ENCODE measurements around the gene ARHGAP24. TPM values are rescaled to one million over a fixed set of nuclear protein-coding genes. Genes with fewer than 3 reads are reported as not detected.

Gene ARHGAP24
- total and polyA plus RNA-seq, 5 donors from 2014 or later: 0.14 to 0.53 (median 0.35) TPM; not detected in 2

- H3K4me3 Mint-ChIP-seq: no peak overlapping the region
- no peaks in the 10 kb centered on the region for H3K4me1 Mint-ChIP-seq
- ATAC-seq (ENCODE audit: low read depth in 2 of 2) (no peak), DNase-seq (no peak)
- Histone ChIP-seq H3K27me3 (ENCODE audit: control insufficient read depth, insufficient read depth, low read length) (no peaks in the 10 kb centered on the region), H3K9me3 (ENCODE audit: control insufficient read depth in 2 of 2, low read length in 2 of 2) (no peaks in the 10 kb centered on the region), H3K4me1 (ENCODE audit: control insufficient read depth, insufficient read depth, low read length, poor library complexity, severe bottlenecking) (no peaks in the 10 kb centered on the region), H3K4me3 (ENCODE audit: low read depth, low read length) (no peak overlapping the region), H3K27ac (ENCODE audit: insufficient read depth, low read length, poor library complexity, severe bottlenecking) (no peak overlapping the region), H3K36me3 (ENCODE audit: control insufficient read depth, insufficient read depth, low read length) (no peaks in the 10 kb centered on the region)
- H3K27ac Mint-ChIP-seq: no peak overlapping the region
- no peaks in the 10 kb centered on the region for H3K27me3 Mint-ChIP-seq
- H3K9me3 Mint-ChIP-seq: peaks cover 4 to 12% (median 7%) of the 10 kb centered on the region in 7 donors
- H3K36me3 Mint-ChIP-seq: no peaks in the 10 kb centered on the region
Measured at GRCh38 chr4:85696661-85697060, 221.7 kb downstream of the ARHGAP24 start.

- Histone ChIP-seq H3K27ac (ENCODE audit: insufficient read depth, low read length, poor library complexity, severe bottlenecking) (no peak overlapping the region), H3K27me3 (ENCODE audit: control insufficient read depth, insufficient read depth, low read length) (no peaks in the 10 kb centered on the region), H3K9me3 (ENCODE audit: control insufficient read depth in 2 of 2, low read length in 2 of 2) (no peaks in the 10 kb centered on the region), H3K4me3 (ENCODE audit: low read depth, low read length) (no peak overlapping the region), H3K36me3 (ENCODE audit: control insufficient read depth, insufficient read depth, low read length) (no peaks in the 10 kb centered on the region), H3K4me1 (ENCODE audit: control insufficient read depth, insufficient read depth, low read length, poor library complexity, severe bottlenecking) (no peaks in the 10 kb centered on the region)
- no peak overlapping the region for H3K27ac Mint-ChIP-seq
- ATAC-seq (ENCODE audit: low read depth in 2 of 2) (no peak), DNase-seq (no peak)
- H3K4me1 Mint-ChIP-seq: no peaks in the 10 kb centered on the region
- H3K27me3 Mint-ChIP-seq: no peaks in the 10 kb centered on the region
- H3K4me3 Mint-ChIP-seq: no peak overlapping the region
- H3K36me3 Mint-ChIP-seq: no peaks in the 10 kb centered on the region
- H3K9me3 Mint-ChIP-seq: peaks cover 4 to 12% (median 7%) of the 10 kb centered on the region in 7 donors
Measured at GRCh38 chr4:85697854-85698253, 222.9 kb downstream of the ARHGAP24 start.

- Histone ChIP-seq H3K27ac (ENCODE audit: insufficient read depth, low read length, poor library complexity, severe bottlenecking) (no peak overlapping the region), H3K4me1 (ENCODE audit: control insufficient read depth, insufficient read depth, low read length, poor library complexity, severe bottlenecking) (no peaks in the 10 kb centered on the region), H3K9me3 (ENCODE audit: control insufficient read depth in 2 of 2, low read length in 2 of 2) (no peaks in the 10 kb centered on the region), H3K36me3 (ENCODE audit: control insufficient read depth, insufficient read depth, low read length) (no peaks in the 10 kb centered on the region), H3K4me3 (ENCODE audit: low read depth, low read length) (no peak overlapping the region), H3K27me3 (ENCODE audit: control insufficient read depth, insufficient read depth, low read length) (no peaks in the 10 kb centered on the region)
- Mint-ChIP-seq H3K4me1 (no peaks in the 10 kb centered on the region), H3K9me3 (peaks cover 0 to 13% (median 6%) of the 10 kb centered on the region in 7 donors), H3K4me3 (no peak overlapping the region), H3K27ac (no peak overlapping the region), H3K36me3 (no peaks in the 10 kb centered on the region), H3K27me3 (no peaks in the 10 kb centered on the region)
- DNase-seq (no peak), ATAC-seq (ENCODE audit: low read depth in 2 of 2) (no peak)
Measured at GRCh38 chr4:85700362-85700761, 225.4 kb downstream of the ARHGAP24 start.

DNA sequence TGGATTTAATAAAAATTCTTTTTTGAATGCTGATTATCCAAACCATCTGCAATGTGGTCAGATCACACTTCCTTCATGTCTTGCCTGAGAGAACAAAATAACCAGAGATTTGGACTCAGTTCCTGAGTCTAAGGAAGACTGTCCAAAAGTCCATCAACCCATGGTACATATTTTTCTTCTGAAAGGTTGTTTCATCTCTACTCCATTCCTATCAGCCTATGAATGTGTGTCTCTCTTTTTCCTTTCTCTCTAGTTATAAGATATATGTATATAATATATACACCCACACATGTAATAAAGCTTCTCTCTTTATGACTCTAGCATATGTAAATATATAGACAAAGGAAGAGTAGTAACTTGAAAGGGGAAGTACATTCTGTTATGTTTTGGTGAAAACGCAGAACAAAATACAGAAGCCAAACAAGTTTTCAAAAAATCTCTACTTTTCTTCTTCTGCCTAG is 226.9 kb downstream of the ARHGAP24 start:
- no peaks in the 10 kb centered on the region for H3K4me1 Mint-ChIP-seq
- no peak overlapping the region for H3K27ac Mint-ChIP-seq
- no peak for DNase-seq
- H3K9me3 ChIP-seq (ENCODE audit: control insufficient read depth in 2 of 2, low read length in 2 of 2): no peaks in the 10 kb centered on the region
- H3K36me3 Mint-ChIP-seq: no peaks in the 10 kb centered on the region
- no peak overlapping the region for H3K27ac ChIP-seq (ENCODE audit: insufficient read depth, low read length, poor library complexity, severe bottlenecking)
- peaks cover 0 to 15% (median 4%) of the 10 kb centered on the region in 7 donors for H3K9me3 Mint-ChIP-seq
- H3K4me3 ChIP-seq (ENCODE audit: low read depth, low read length): no peak overlapping the region
- no peaks in the 10 kb centered on the region for H3K27me3 ChIP-seq (ENCODE audit: control insufficient read depth, insufficient read depth, low read length)
- no peak overlapping the region for H3K4me3 Mint-ChIP-seq
- H3K4me1 ChIP-seq (ENCODE audit: control insufficient read depth, insufficient read depth, low read length, poor library complexity, severe bottlenecking): no peaks in the 10 kb centered on the region
- ATAC-seq (ENCODE audit: low read depth in 2 of 2): peak in 1 of 2 donors; percentile 34
- no peaks in the 10 kb centered on the region for H3K27me3 Mint-ChIP-seq
- no peaks in the 10 kb centered on the region for H3K36me3 ChIP-seq (ENCODE audit: control insufficient read depth, insufficient read depth, low read length)

DNA sequence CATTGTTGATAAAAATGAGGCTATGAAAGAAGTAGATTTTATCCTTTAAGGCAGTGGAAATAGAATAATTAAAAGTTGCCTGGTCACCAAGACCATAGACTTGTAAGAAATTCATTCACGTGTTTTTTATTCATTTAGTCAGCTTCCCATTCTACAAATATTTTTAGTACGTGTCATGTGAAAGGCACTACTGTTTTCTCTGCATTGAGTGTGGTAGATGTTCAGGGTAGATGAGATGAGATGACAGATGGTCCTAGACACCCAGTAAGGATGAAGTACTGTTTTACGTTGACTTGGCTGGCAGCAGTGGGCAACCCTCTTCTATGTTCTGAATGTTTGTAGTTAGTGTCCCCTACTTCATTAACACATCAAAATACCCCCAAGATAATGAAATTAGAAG is 228.1 kb downstream of the ARHGAP24 start:
- no peaks in the 10 kb centered on the region for H3K27me3 Mint-ChIP-seq
- no peak overlapping the region for H3K4me3 Mint-ChIP-seq

GRCh38 chr4:85707611-85708010 is 232.7 kb downstream of the ARHGAP24 start:
- H3K27ac ChIP-seq (ENCODE audit: insufficient read depth, low read length, poor library complexity, severe bottlenecking): no peak overlapping the region
- H3K36me3 ChIP-seq (ENCODE audit: control insufficient read depth, insufficient read depth, low read length): no peaks in the 10 kb centered on the region
- H3K27me3 ChIP-seq (ENCODE audit: control insufficient read depth, insufficient read depth, low read length): no peaks in the 10 kb centered on the region
- H3K36me3 Mint-ChIP-seq: no peaks in the 10 kb centered on the region
- ATAC-seq (ENCODE audit: low read depth in 2 of 2): no peak
- H3K4me3 Mint-ChIP-seq: no peak overlapping the region
- H3K27me3 Mint-ChIP-seq: no peaks in the 10 kb centered on the region
- no peak overlapping the region for H3K4me3 ChIP-seq (ENCODE audit: low read depth, low read length)
- no peak overlapping the region for H3K27ac Mint-ChIP-seq
- no peaks in the 10 kb centered on the region for H3K4me1 ChIP-seq (ENCODE audit: control insufficient read depth, insufficient read depth, low read length, poor library complexity, severe bottlenecking)
- H3K4me1 Mint-ChIP-seq: no peaks in the 10 kb centered on the region
- peaks cover 0 to 9% (median 2%) of the 10 kb centered on the region in 7 donors for H3K9me3 Mint-ChIP-seq
- DNase-seq: no peak
- no peaks in the 10 kb centered on the region for H3K9me3 ChIP-seq (ENCODE audit: control insufficient read depth in 2 of 2, low read length in 2 of 2)

More for the DNA sequence above, 228.1 kb downstream of the ARHGAP24 start:
- Mint-ChIP-seq H3K36me3 (no peaks in the 10 kb centered on the region), H3K9me3 (peaks cover 0 to 10% (median 3%) of the 10 kb centered on the region in 7 donors), H3K27ac (no peak overlapping the region), H3K4me1 (no peaks in the 10 kb centered on the region)
- ATAC-seq (ENCODE audit: low read depth in 2 of 2): no peak
- no peaks in the 10 kb centered on the region for H3K36me3 ChIP-seq (ENCODE audit: control insufficient read depth, insufficient read depth, low read length)
- no peaks in the 10 kb centered on the region for H3K27me3 ChIP-seq (ENCODE audit: control insufficient read depth, insufficient read depth, low read length)
- no peak overlapping the region for H3K27ac ChIP-seq (ENCODE audit: insufficient read depth, low read length, poor library complexity, severe bottlenecking)
- H3K4me3 ChIP-seq (ENCODE audit: low read depth, low read length): no peak overlapping the region
- no peaks in the 10 kb centered on the region for H3K9me3 ChIP-seq (ENCODE audit: control insufficient read depth in 2 of 2, low read length in 2 of 2)
- no peak for DNase-seq
- H3K4me1 ChIP-seq (ENCODE audit: control insufficient read depth, insufficient read depth, low read length, poor library complexity, severe bottlenecking): no peaks in the 10 kb centered on the region

GRCh38 chr4:85708468-85708867 is 233.5 kb downstream of the ARHGAP24 start:
- H3K36me3 Mint-ChIP-seq: no peaks in the 10 kb centered on the region
- no peaks in the 10 kb centered on the region for H3K27me3 Mint-ChIP-seq
- ATAC-seq (ENCODE audit: low read depth in 2 of 2) (no peak), DNase-seq (no peak)
- Histone ChIP-seq H3K4me1 (ENCODE audit: control insufficient read depth, insufficient read depth, low read length, poor library complexity, severe bottlenecking) (no peaks in the 10 kb centered on the region), H3K36me3 (ENCODE audit: control insufficient read depth, insufficient read depth, low read length) (no peaks in the 10 kb centered on the region), H3K27me3 (ENCODE audit: control insufficient read depth, insufficient read depth, low read length) (no peaks in the 10 kb centered on the region), H3K9me3 (ENCODE audit: control insufficient read depth in 2 of 2, low read length in 2 of 2) (no peaks in the 10 kb centered on the region), H3K4me3 (ENCODE audit: low read depth, low read length) (no peak overlapping the region), H3K27ac (ENCODE audit: insufficient read depth, low read length, poor library complexity, severe bottlenecking) (no peak overlapping the region)
- no peak overlapping the region for H3K4me3 Mint-ChIP-seq
- H3K27ac Mint-ChIP-seq: no peak overlapping the region
- no peaks in the 10 kb centered on the region for H3K4me1 Mint-ChIP-seq
- H3K9me3 Mint-ChIP-seq: peaks cover 0 to 7% (median 2%) of the 10 kb centered on the region in 7 donors

- Mint-ChIP-seq H3K9me3 (peaks cover 0 to 5% (median 0%) of the 10 kb centered on the region in 7 donors), H3K27me3 (no peaks in the 10 kb centered on the region), H3K4me3 (no peak overlapping the region), H3K4me1 (no peaks in the 10 kb centered on the region), H3K27ac (no peak overlapping the region), H3K36me3 (no peaks in the 10 kb centered on the region)
- ATAC-seq (ENCODE audit: low read depth in 2 of 2) (no peak), DNase-seq (no peak)
- Histone ChIP-seq H3K4me1 (ENCODE audit: control insufficient read depth, insufficient read depth, low read length, poor library complexity, severe bottlenecking) (no peaks in the 10 kb centered on the region), H3K27me3 (ENCODE audit: control insufficient read depth, insufficient read depth, low read length) (no peaks in the 10 kb centered on the region), H3K4me3 (ENCODE audit: low read depth, low read length) (no peak overlapping the region), H3K36me3 (ENCODE audit: control insufficient read depth, insufficient read depth, low read length) (no peaks in the 10 kb centered on the region), H3K27ac (ENCODE audit: insufficient read depth, low read length, poor library complexity, severe bottlenecking) (no peak overlapping the region), H3K9me3 (ENCODE audit: control insufficient read depth in 2 of 2, low read length in 2 of 2) (no peaks in the 10 kb centered on the region)
Measured at GRCh38 chr4:85713005-85713404, 238.1 kb downstream of the ARHGAP24 start.

All from CD4-positive, CD25-positive, alpha-beta regulatory T cell (primary cell).